GM19239 (cell line): Measurements from ENCODE around the gene GJB2.
A peak's percentile ranks its signal among the peaks of the same experiment; 100 is the strongest.
"Not testable (repeated sequence)": the region's sequence is repeated elsewhere in the genome, so short reads cannot be mapped to it uniquely, and the experiment has no call there.

Experiments used
- DNase-seq: peaks from one replicate; pipeline ENCODE4 v3.0.0; 2011; ENCODE audit warnings: low spot score; ENCODE audit not compliant: insufficient read length
- FAIRE-seq: peaks from 2 replicates; lab custom pipeline; 2011; peaks lifted over from hg19 to GRCh38; lab: Jason Lieb, UNC

Gene GJB2

GRCh38 chr13:20173116-20173746 is 19.5 kb downstream of the GJB2 start:
- no peak for DNase-seq

GRCh38 chr13:20171364-20171763 is 21.4 kb downstream of the GJB2 start:
- DNase-seq, result no peak
- FAIRE-seq, result no peak

More at GRCh38 chr13:20173116-20173746, 19.5 kb downstream of the GJB2 start:
- FAIRE-seq, result no peak

GRCh38 chr13:20170921-20171320 is 21.8 kb downstream of the GJB2 start:
- DNase-seq, result no peak
- no peak for FAIRE-seq

- FAIRE-seq, result no peak
These were observed 24.3 kb downstream of the GJB2 start for GRCh38 chr13:20168396-20168795.

GRCh38 chr13:20165417-20166257 is 27.1 kb downstream of the GJB2 start:
- FAIRE-seq (no peak), DNase-seq (no peak)

More at GRCh38 chr13:20168396-20168795, 24.3 kb downstream of the GJB2 start:
- no peak for DNase-seq

GRCh38 chr13:20161951-20162300 is 30.8 kb downstream of the GJB2 start:
- FAIRE-seq (peak; percentile 18), DNase-seq (no peak)

- FAIRE-seq, result no peak
These were observed 31.3 kb downstream of the GJB2 start for GRCh38 chr13:20161275-20161950.

GRCh38 chr13:20160306-20161274 is 32.1 kb downstream of the GJB2 start, which contains the start of gene GJA3:
TSS of gene GJA3 (minus strand) at chr13:20161052. CDS start at chr13:20143288, 17,764 bp downstream.
- DNase-seq (no peak), FAIRE-seq (no peak)

More at GRCh38 chr13:20161275-20161950, 31.3 kb downstream of the GJB2 start:
- no peak for DNase-seq

- no peak for DNase-seq
These were observed 33.0 kb downstream of the GJB2 start for GRCh38 chr13:20159646-20160305.

GRCh38 chr13:20157151-20157796 is 35.5 kb downstream of the GJB2 start:
- DNase-seq (no peak), FAIRE-seq (no peak)

More at GRCh38 chr13:20159646-20160305, 33.0 kb downstream of the GJB2 start:
- peak; percentile 23 for FAIRE-seq

- FAIRE-seq (no peak), DNase-seq (no peak)
These were observed 36.0 kb downstream of the GJB2 start for GRCh38 chr13:20156702-20157101.

- DNase-seq, FAIRE-seq: not testable (repeated sequence)
These were observed 39.4 kb downstream of the GJB2 start for GRCh38 chr13:20153290-20153689.

GRCh38 chr13:20151612-20152011 is 41.1 kb downstream of the GJB2 start:
- DNase-seq (no peak), FAIRE-seq (no peak)

- no peak for DNase-seq
- no peak for FAIRE-seq
These were observed 41.7 kb downstream of the GJB2 start for GRCh38 chr13:20151016-20151415.

GRCh38 chr13:20150561-20150960 is 42.2 kb downstream of the GJB2 start:
- no peak for DNase-seq
- no peak for FAIRE-seq

GRCh38 chr13:20149762-20150161 is 43.0 kb downstream of the GJB2 start:
- DNase-seq, result no peak
- FAIRE-seq, result no peak

GRCh38 chr13:20148501-20149183 is 44.1 kb downstream of the GJB2 start:
- DNase-seq (no peak), FAIRE-seq (no peak)

- DNase-seq (no peak), FAIRE-seq (no peak)
These were observed 46.4 kb downstream of the GJB2 start for GRCh38 chr13:20146381-20146780.
